Natural killer cell treated with Interleukin-12 subunit alpha and Interleukin-12 subunit beta and Interleukin-15 and Interleukin-18, amount 100 ng/mL, for 72 hours (primary cell): ENCODE data around the gene SNTG2. TPM values are rescaled to one million over a fixed set of nuclear protein-coding genes. Genes with fewer than 3 reads are reported as not detected.
A peak's percentile ranks its signal among the peaks of the same experiment; 100 is the strongest.

ENCODE experiments used
- ATAC-seq, 2 donors: fragments of 150-1000 bp; cut with Tn5 transposase in 1 of 2; sonication (Bioruptor Pico), chemical (Tn5 transposase) in 1 of 2; 2 replicates each; pipeline ENCODE4 v1.10.0; 2021
- DNase-seq: peaks from one replicate; pipeline ENCODE4 v3.0.0; 2022; ENCODE audit warnings: low spot score
- H3K27ac Mint-ChIP-seq, 2 donors: 1 replicate in 1 of 2; 2 replicates in 1 of 2; pipeline ENCODE4 v1.8.0; 2022; ENCODE audit warnings: mixed read lengths in 2 of 2, mild to moderate bottlenecking in 1 of 2, moderate library complexity in 1 of 2
- H3K27me3 Mint-ChIP-seq, 2 donors: 1 replicate in 1 of 2; 2 replicates in 1 of 2; pipeline ENCODE4 v1.8.0; 2022; ENCODE audit warnings: mixed read lengths in 2 of 2
- H3K36me3 Mint-ChIP-seq: one replicate; pipeline ENCODE4 v1.8.0; 2022; ENCODE audit warnings: mixed read lengths
- H3K4me1 Mint-ChIP-seq, 2 donors: 1 replicate in 1 of 2; 2 replicates in 1 of 2; pipeline ENCODE4 v1.8.0; 2022; ENCODE audit warnings: low read depth in 2 of 2, mixed read lengths in 2 of 2, mild to moderate bottlenecking in 1 of 2
- H3K4me3 Mint-ChIP-seq: one replicate; pipeline ENCODE4 v1.8.0; 2022; ENCODE audit warnings: mixed read lengths
- H3K9me3 Mint-ChIP-seq: 2 replicates; pipeline ENCODE4 v1.8.0; 2022; ENCODE audit warnings: mixed read lengths
- total RNA-seq, 2 donors: library from RNA; stranded (reverse); gene quantifications; one replicate each; pipeline ENCODE4 v1.2.3, GENCODE V29; 2022

The SNTG2 gene
- total RNA-seq, 2 donors from 2014 or later: 0.31 TPM; not detected in 1

DNA sequence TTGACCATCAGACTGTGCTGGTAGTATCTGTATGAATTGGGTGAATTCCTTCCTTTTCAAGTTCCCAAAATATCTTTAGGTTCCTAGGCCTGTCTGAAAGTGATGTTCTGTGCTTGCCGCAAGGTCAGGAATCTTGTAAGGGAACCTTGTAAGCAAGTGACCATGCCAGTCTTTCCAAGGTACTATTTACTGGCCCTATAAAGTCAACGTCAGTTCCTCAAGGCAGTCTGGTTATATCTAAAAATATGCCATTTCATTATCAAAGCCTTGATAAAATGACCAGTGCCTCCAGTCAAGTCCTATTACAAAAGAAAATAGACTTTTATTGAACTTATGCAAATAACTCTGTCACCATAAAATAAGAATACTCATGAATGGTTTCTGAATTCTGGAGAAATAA, 374.2 kb downstream of the SNTG2 start:
- no peak for ATAC-seq
- Mint-ChIP-seq H3K9me3 (no peaks in the 10 kb centered on the region), H3K4me1 (no peaks in the 10 kb centered on the region), H3K4me3 (no peak overlapping the region), H3K27ac (no peak overlapping the region), H3K36me3 (no peaks in the 10 kb centered on the region), H3K27me3 (peaks cover 4 to 20% of the 10 kb centered on the region in 2 donors)
- no peak for DNase-seq

DNA sequence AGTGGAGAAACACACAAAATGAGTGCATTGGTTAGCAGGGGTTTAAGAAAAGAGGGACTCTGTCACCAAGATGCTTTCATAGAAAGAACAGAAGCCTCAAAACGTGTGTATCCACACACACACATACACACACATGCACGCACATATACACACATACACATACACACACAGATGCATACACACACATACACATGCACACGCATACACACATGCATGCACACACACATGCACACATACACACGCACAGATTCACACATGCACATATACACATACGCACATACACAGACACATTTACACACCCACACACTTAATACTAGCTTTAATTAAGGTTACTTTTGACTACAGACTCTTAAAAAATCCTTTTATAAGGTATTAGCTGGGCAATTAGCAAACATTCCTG, 378.0 kb downstream of the SNTG2 start:
- no peaks in the 10 kb centered on the region for H3K4me1 Mint-ChIP-seq
- no peak overlapping the region for H3K27ac Mint-ChIP-seq
- H3K9me3 Mint-ChIP-seq: peaks cover 2% of the 10 kb centered on the region
- H3K36me3 Mint-ChIP-seq: no peaks in the 10 kb centered on the region
- no peak overlapping the region for H3K4me3 Mint-ChIP-seq
- ATAC-seq (no peak), DNase-seq (no peak)
- peaks cover 5 to 21% of the 10 kb centered on the region in 2 donors for H3K27me3 Mint-ChIP-seq

DNA sequence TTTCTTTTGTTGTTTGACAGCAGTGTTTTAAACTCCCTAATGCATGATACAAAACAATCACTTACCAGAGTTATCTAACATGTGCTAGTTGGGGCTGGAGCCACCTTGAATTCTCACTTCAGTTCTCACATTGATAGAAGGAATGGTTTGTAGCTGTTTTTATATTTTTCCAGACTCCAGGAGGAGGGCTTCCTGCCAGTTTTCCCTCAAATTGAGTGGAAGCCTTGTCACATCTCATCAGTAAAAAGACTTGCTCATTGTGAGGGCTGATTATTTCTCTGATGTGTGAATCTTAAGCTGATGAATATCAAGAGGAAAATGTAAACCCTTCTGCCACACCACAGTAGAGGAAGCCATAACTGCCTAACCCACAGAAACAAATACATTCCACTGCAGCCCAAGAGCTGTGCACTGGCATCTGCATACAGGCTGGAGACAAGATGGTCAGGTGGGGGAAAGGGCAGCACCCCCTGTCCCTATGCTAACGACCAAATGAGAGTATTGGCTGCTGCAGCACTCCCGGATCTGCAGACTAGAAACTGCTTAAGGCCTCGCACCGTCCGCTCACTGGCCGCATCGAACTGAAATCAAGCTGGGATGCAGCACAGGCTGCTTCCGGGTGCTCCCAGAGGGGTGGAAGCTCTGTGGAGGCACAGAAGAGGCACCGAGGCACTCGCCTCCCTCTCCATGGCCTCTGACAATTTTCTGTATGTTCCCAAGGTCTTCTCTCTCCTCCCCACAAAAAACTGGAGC, 388.9 kb downstream of the SNTG2 start:
- peaks cover 14 to 26% of the 10 kb centered on the region in 2 donors for H3K27me3 Mint-ChIP-seq
- DNase-seq (no peak), ATAC-seq (no peak)
- no peaks in the 10 kb centered on the region for H3K4me1 Mint-ChIP-seq
- H3K27ac Mint-ChIP-seq: no peak overlapping the region
- no peaks in the 10 kb centered on the region for H3K9me3 Mint-ChIP-seq
- H3K36me3 Mint-ChIP-seq: no peaks in the 10 kb centered on the region
- H3K4me3 Mint-ChIP-seq: no peak overlapping the region

DNA sequence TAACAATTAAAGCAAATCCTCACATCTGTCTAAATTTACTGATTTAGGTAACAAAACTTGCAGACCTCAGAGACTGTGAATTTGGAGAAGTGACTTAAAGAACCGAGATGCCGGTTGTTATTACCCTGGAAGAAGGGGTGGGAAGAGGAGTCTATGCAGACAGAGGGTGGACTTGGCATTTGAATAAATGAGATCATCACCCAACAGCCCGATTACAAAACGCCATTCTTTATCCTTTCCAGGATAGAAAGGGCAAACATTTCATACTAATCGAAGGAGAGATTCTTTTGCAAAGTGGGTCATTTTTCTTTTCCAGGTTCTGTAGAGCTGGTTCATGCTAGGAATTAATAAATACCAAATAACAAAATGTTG, 389.5 kb downstream of the SNTG2 start:
- no peak overlapping the region for H3K4me3 Mint-ChIP-seq
- DNase-seq: no peak
- H3K4me1 Mint-ChIP-seq: no peaks in the 10 kb centered on the region
- H3K27ac Mint-ChIP-seq: no peak overlapping the region
- H3K27me3 Mint-ChIP-seq: peaks cover 14 to 26% of the 10 kb centered on the region in 2 donors
- no peaks in the 10 kb centered on the region for H3K9me3 Mint-ChIP-seq
- H3K36me3 Mint-ChIP-seq: no peaks in the 10 kb centered on the region
- no peak for ATAC-seq

DNA sequence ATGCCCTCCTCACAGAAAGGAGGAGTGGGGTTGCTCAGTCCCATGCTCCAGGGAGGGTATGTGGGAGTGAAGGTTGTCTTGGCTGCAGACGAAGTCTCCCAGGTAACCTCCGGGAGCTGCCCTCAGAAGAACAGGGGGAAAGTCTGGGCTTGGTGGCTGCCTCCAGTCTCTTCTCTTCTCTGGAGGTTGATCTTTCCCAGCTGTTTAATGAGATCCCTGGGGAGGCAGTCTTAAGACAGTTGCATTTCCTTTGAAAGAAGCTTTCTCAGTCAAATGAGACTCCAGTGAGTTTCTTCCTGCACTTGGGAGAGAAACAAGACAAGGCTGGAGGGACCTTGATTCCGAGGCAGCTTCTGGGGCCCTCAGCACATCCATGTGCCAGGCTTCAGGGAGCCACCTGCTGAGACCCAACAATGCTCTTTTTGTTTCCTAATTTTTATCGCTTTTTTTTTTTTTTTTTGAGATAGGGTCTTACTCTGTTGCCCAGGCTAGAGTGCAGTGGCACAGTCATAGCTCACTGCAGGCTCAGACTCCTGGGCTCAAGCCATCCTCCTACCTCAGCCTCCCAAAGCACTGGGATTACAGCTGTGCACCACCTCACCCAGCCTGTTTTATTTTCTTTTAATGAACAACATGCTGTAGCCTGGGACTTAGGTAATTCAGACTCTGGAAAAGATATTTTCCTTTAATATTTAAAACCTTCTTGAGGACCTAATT, 390.9 kb downstream of the SNTG2 start:
- no peaks in the 10 kb centered on the region for H3K36me3 Mint-ChIP-seq
- H3K27ac Mint-ChIP-seq: no peak overlapping the region
- H3K4me1 Mint-ChIP-seq: no peaks in the 10 kb centered on the region
- H3K27me3 Mint-ChIP-seq: peaks cover 13 to 21% of the 10 kb centered on the region in 2 donors
- ATAC-seq: peak in 1 of 2 donors; percentile 28
- no peaks in the 10 kb centered on the region for H3K9me3 Mint-ChIP-seq
- DNase-seq: no peak
- H3K4me3 Mint-ChIP-seq: no peak overlapping the region

DNA sequence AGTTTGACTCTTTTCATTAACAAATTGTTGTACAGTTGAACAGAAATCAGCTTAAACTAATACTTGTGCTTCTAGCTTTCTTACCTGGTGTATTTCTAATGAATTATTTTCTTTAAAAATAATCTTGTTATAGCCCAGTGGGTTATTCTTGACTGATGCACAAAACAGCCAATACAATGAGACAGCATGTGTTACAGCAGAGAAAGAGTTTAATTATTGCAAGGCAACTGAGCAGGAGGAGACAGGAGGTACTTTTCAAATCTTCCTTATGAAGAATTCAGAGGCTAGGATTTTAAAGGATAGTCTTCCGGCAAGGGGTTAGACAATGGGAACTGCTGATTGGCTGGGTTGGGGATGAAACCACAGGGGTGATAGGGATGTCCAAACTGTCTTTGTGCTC, 398.1 kb downstream of the SNTG2 start:
- Mint-ChIP-seq H3K4me3 (no peak overlapping the region), H3K27ac (no peak overlapping the region), H3K27me3 (no peaks in the 10 kb centered on the region), H3K36me3 (no peaks in the 10 kb centered on the region), H3K4me1 (no peaks in the 10 kb centered on the region), H3K9me3 (peaks cover 4% of the 10 kb centered on the region)
- ATAC-seq (no peak), DNase-seq (no peak)

DNA sequence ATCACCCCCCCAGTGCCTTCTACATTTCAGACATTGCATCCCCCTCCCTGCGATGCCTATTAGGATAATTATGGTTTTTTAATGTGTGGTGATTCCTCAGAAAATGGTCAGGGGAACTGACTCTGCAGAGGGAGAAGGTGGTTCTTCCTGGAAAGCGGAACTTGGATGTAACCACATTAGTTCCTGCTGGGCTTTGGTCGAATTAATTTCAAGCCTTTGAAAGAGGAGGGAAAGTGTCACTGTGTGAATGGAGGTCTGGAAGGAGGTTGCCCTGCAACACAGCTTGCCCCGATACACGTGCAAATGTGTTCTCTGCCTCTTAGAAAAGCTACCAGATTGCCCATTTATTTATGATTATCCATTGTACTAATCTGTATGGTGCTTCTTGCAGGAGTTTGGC, 399.5 kb downstream of the SNTG2 start:
- peaks cover 4% of the 10 kb centered on the region for H3K9me3 Mint-ChIP-seq
- ATAC-seq: no peak
- H3K27ac Mint-ChIP-seq: no peak overlapping the region
- no peaks in the 10 kb centered on the region for H3K27me3 Mint-ChIP-seq
- H3K36me3 Mint-ChIP-seq: no peaks in the 10 kb centered on the region
- no peak for DNase-seq
- H3K4me1 Mint-ChIP-seq: no peaks in the 10 kb centered on the region
- no peak overlapping the region for H3K4me3 Mint-ChIP-seq

DNA sequence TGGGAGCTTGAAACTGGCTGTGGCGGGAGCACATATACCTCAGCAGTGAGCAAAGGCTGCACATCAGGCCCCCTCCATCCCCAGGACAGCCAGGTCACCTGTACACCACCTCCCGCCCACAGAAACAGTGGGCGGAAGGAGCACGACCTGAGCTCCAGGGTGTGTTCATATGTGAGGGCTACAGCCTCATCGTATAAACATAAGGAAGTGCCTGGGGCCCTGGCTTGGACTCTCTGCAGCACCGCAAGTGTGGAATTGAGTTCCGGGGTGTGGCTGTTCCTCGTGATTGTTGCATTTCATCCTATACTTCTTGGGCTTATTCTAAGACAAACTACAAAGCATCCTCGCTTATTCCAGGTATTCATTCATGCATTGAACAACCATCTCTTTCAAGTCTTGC, 402.5 kb downstream of the SNTG2 start:
- Mint-ChIP-seq H3K27ac (no peak overlapping the region), H3K4me3 (no peak overlapping the region), H3K4me1 (no peaks in the 10 kb centered on the region), H3K36me3 (no peaks in the 10 kb centered on the region), H3K27me3 (no peaks in the 10 kb centered on the region), H3K9me3 (peaks cover 4% of the 10 kb centered on the region)
- ATAC-seq: no peak
- no peak for DNase-seq

DNA sequence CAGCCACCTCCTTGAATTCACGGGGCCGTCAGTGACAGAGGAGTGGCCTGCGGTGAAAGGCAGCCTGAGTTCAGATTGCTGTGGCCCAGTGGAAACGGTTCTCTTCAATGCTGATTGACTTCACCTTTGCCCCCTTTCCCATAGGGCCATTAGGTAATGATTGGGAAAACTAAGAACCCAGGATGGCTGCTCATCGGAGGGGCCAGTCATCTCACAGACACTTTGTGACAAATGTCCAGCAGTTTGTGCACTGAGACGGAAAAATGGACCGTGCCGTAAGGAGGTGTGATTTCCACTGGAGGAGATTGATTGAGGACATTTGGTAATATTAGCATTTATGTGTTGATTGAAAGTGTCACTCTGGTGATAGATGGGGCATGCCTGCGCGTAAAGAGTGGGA, 402.9 kb downstream of the SNTG2 start:
- Mint-ChIP-seq H3K4me3 (no peak overlapping the region), H3K4me1 (no peaks in the 10 kb centered on the region), H3K9me3 (peaks cover 4% of the 10 kb centered on the region), H3K36me3 (no peaks in the 10 kb centered on the region), H3K27me3 (peaks cover 1 to 4% of the 10 kb centered on the region in 2 donors), H3K27ac (no peak overlapping the region)
- DNase-seq: no peak
- no peak for ATAC-seq

DNA sequence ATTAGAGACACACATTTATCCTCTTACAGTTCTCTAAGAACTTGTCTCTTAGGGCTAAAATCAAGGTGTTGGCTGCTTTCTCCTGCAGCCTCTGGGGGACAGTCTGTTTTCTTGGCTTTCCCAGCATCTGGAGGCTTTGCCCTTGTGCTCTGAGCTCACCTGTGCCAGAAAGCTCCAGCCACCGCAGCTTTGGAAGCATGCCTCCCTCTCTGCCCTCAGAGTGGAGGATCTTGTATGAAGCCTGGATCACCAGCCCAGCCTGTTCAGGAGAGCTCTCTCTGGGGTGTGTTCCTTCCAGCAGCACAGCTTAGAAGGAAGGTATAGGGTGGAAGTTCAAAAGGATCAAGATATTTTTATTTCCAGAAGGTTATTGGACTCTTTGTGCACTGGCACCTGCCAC, 409.5 kb downstream of the SNTG2 start:
- Mint-ChIP-seq H3K9me3 (no peaks in the 10 kb centered on the region), H3K27me3 (peaks cover 10 to 21% of the 10 kb centered on the region in 2 donors), H3K27ac (no peak overlapping the region), H3K4me1 (no peaks in the 10 kb centered on the region), H3K4me3 (no peak overlapping the region), H3K36me3 (no peaks in the 10 kb centered on the region)
- ATAC-seq (no peak), DNase-seq (no peak)

DNA sequence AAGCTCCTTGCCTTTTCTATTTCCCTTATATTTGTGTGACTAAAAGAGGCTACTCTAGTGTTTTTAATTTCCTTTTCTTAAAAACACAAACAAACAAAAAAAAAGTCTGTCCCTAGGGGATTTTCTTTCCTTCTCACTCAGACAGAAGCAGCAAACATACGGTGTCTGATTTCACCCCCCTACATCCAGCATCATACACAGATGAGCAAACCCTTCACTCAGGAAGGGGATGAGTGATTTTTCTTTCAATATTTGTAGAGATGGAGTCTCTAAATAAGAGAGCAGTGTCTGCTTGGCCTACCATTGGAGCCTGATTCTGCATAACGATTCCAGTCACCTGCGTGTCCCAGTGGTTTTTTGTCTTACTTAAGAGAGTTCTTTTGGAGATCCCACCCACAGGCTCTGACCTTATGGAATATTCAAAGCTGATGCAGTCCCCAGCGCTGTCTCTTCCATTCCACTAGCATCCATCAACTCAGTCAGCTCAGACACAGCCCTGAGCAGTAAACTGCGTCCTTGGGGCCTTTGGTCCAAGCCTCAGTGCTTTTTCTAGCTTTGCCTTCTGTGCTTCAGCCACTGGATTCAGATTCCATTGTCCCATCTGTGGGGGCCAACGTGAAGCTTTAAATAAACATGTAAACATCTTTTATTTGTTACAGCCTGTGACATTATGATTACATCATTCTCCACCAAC, 410.1 kb downstream of the SNTG2 start:
- Mint-ChIP-seq H3K27me3 (peaks cover 13 to 21% of the 10 kb centered on the region in 2 donors), H3K36me3 (no peaks in the 10 kb centered on the region), H3K4me3 (no peak overlapping the region), H3K27ac (no peak overlapping the region), H3K9me3 (no peaks in the 10 kb centered on the region), H3K4me1 (no peaks in the 10 kb centered on the region)
- no peak for ATAC-seq
- DNase-seq: no peak

DNA sequence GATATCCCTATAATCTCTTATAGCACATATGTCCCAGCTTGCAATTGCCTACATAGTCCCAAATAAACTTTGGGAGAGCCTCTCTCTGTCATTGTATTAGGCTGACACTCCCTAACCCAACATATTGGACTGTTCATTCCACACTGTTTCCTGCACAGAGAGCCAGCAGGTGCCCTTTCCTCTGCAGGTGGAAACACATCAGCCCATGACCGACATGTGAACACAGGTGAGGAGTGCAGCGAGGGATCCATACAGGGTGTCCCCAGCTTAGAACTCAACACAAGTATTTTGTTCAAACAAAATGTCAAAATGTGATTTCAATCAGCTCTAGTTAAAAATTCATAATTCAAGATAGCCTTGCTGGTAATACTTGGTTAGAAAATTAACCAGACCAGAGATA, 412.7 kb downstream of the SNTG2 start:
- ATAC-seq: no peak
- H3K27me3 Mint-ChIP-seq: peaks cover 17 to 25% of the 10 kb centered on the region in 2 donors

DNA sequence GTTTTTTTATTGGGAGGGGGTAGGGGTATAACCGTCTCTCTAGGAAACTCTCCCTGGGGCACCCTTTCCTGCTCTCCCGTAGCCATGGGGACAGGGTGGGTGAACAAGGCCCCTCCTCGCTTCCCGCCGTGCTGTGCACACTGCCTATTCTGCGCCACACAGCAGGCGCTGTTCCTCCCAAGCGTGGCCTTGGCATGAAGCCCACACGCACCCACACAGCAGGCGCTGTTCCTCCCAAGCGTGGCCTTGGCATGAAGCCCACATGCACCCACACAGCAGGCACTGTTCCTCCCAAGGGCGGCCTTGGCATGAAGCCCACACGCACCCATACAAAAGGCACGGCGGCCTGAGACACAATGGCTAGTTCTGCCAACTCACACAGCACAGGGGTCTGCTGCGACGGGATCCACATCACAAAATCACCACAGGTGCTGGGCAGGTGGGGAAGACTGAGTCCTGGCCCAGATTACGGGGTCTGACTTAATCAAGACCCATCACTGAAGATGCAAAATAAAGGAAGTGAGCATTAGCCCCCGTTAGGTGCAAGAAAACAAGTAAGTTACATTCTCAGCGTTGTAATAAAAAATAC, 416.0 kb downstream of the SNTG2 start:
- no peak for ATAC-seq
- Mint-ChIP-seq H3K27ac (no peak overlapping the region), H3K27me3 (peaks cover 7 to 11% of the 10 kb centered on the region in 2 donors), H3K36me3 (no peaks in the 10 kb centered on the region), H3K4me1 (no peaks in the 10 kb centered on the region), H3K4me3 (no peak overlapping the region), H3K9me3 (no peaks in the 10 kb centered on the region)
- no peak for DNase-seq

More for the DNA sequence above, 412.7 kb downstream of the SNTG2 start:
- Mint-ChIP-seq H3K4me3 (no peak overlapping the region), H3K4me1 (no peaks in the 10 kb centered on the region), H3K9me3 (no peaks in the 10 kb centered on the region), H3K27ac (no peak overlapping the region), H3K36me3 (no peaks in the 10 kb centered on the region)
- no peak for DNase-seq

DNA sequence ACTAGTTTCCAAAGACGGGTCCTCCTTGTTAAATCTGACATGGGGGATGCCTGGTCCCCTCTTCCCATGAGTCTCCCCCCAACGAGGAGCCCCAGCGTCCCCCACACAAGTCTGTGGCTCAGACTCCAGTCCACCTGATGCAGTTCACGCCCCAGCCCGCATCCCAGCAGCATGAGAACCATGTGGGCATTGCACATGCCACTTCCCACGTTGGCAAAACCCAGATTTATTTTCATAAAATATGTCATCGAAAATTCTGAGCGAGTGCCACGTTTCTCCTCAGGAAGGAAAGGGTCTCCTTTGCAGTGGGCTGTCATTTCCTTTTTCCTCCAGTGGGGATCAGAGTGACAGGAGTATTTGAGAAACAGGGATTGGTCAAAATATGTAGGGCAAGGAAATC, 417.0 kb downstream of the SNTG2 start:
- H3K4me3 Mint-ChIP-seq: no peak overlapping the region
- no peaks in the 10 kb centered on the region for H3K4me1 Mint-ChIP-seq
- no peaks in the 10 kb centered on the region for H3K36me3 Mint-ChIP-seq
- peaks cover 7 to 11% of the 10 kb centered on the region in 2 donors for H3K27me3 Mint-ChIP-seq
- DNase-seq (no peak), ATAC-seq (no peak)
- no peaks in the 10 kb centered on the region for H3K9me3 Mint-ChIP-seq
- H3K27ac Mint-ChIP-seq: no peak overlapping the region
